ENCODE results near the gene ACOX3. TPM values are rescaled to one million over a fixed set of nuclear protein-coding genes. Genes with fewer than 3 reads are reported as not detected.

Gene ACOX3
- polyA plus RNA-seq, 2 of the 4 experiments (the other 2 are of a cell fraction), result 4.9 to 8.2 TPM

- Histone ChIP-seq H3K4me2 (no peak overlapping the region), H3K9me3 (no peaks in the 10 kb centered on the region), H3K4me1 (peaks cover 16% of the 10 kb centered on the region), H3K27ac (no peak overlapping the region), H3K4me3 (no peak overlapping the region)
- TF ChIP-seq ZSCAN20 (CRISPR knock-in tag; IDR thresholded peaks at IDR 0.05), result no peak
- TF ChIP-seq, protein P1, sequence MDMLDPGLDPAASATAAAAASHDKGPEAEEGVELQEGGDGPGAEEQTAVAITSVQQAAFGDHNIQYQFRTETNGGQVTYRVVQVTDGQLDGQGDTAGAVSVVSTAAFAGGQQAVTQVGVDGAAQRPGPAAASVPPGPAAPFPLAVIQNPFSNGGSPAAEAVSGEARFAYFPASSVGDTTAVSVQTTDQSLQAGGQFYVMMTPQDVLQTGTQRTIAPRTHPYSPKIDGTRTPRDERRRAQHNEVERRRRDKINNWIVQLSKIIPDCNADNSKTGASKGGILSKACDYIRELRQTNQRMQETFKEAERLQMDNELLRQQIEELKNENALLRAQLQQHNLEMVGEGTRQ (IDR thresholded peaks at IDR 0.05), result peak; percentile 73
- ATAC-seq (no peak), DNase-seq (ENCODE audit: low read depth in 1 of 2, low spot score in 1 of 2) (no peak), FAIRE-seq (no peak)
- ChIA-PET CTCF (interaction anchor here (0.6 to 7.2 kb wide), 4 partner anchors 17 to 143 kb away, joined by 3 to 28 read pairs (median 4); no protein-coding TSS in a partner anchor), POLR2A (no interaction called here)
- 72% methylated on average over 7 of the region's 9 CpGs for WGBS (ENCODE audit: missing lambda C conversion rate)
Observed at GRCh38 chr4:8385106-8385505, 55.4 kb downstream of the ACOX3 start.

DNA sequence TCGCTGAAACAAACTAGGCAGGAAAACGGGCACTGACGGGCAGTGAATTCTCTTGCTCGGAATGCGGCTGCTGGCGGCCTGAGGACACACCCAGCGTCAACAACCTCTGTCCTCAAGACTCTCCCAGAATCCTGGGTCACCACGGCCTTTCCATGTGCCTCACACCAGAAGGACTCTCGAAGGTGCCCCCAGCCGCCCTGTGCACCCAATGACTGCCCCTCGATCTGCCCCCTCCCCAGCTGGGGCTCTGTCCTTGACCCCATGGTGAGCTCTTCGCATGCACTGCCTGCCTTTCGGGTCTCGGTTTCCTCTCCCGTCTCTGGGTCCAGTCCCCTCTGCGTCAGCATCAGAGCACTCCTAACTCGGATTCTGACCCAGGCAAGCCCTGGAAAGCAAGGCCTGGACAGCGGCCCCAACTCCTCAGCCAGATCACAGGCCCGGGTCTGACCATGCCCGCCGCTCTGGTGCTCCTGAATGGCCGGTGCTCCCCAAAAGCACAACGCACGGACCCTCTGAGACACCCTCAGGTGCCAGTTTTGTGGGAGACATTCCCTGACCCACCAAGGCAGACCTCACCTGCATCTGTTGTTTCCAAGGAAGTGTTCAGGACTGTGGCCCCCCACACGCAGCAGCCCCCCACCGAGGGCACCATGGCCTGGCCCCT lies 56.0 kb downstream of the ACOX3 start:
- Histone ChIP-seq H3K27ac (no peak overlapping the region), H3K4me1 (peaks cover 16% of the 10 kb centered on the region), H3K9me3 (no peaks in the 10 kb centered on the region), H3K4me3 (no peak overlapping the region), H3K4me2 (no peak overlapping the region)
- ATAC-seq, result no peak
- CTCF ChIA-PET, result interaction anchor here (0.6 to 7.2 kb wide), 3 partner anchors 18 to 142 kb away, joined by 3 to 28 read pairs (median 3); no protein-coding TSS in a partner anchor
- no peak for FAIRE-seq
- no peak for TF ChIP-seq RAD21 (conservative IDR thresholded peaks at IDR 0.05 in 1 of 2, IDR thresholded peaks at IDR 0.05 in 1 of 2)
- no peak for TF ChIP-seq TFCP2L1 (CRISPR knock-in tag; IDR thresholded peaks at IDR 0.05)
- no peak for TF ChIP-seq CTCF (IDR thresholded peaks at IDR 0.05)
- no peak for TF ChIP-seq RFX5 (IDR thresholded peaks at IDR 0.05)
- TF ChIP-seq RARB (CRISPR knock-in tag; IDR thresholded peaks at IDR 0.05), result no peak
- TF ChIP-seq HDAC2 (IDR thresholded peaks at IDR 0.05), result no peak
- TF ChIP-seq JUN (IDR thresholded peaks at IDR 0.05), result no peak
- no peak for DNase-seq (ENCODE audit: low read depth in 1 of 2, low spot score in 1 of 2)
- WGBS (ENCODE audit: missing lambda C conversion rate), result 91% methylated on average over 19 of the region's 26 CpGs
- POLR2A ChIA-PET, result no interaction called here

DNA sequence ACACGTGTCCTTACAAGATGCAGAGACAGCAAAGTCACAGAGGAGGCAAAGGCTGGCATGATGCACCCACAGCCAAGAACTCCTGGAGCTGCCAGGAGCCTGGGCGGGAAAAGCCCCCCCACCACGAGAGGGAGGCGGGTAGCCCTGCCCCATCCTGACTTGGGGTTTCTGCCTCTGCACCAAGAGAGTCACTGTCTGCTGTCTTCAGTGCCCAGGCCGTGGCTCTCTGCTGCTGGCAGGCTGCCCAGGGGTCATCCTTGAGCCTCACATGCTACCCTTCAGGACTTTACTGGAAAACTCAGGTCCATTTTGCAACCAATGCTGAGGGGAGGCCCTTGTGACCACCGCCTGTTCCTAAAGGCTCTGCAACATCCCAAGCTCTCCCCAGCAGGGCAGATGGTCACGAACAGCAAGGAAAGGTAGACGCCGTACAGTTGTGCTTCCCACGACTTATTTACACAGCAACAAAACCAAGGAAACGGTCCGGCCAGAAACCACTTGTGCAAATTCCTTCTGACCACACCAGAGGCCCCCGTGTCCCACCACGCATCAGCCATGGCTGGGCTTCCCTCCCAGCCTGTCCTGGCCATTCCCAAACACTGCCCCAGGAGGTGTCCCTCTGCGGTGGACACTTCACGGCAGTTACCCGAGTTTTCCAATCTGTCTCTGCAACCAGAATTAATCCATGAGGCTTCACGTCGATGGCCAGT lies 56.9 kb downstream of the ACOX3 start:
- TF ChIP-seq, protein P2, sequence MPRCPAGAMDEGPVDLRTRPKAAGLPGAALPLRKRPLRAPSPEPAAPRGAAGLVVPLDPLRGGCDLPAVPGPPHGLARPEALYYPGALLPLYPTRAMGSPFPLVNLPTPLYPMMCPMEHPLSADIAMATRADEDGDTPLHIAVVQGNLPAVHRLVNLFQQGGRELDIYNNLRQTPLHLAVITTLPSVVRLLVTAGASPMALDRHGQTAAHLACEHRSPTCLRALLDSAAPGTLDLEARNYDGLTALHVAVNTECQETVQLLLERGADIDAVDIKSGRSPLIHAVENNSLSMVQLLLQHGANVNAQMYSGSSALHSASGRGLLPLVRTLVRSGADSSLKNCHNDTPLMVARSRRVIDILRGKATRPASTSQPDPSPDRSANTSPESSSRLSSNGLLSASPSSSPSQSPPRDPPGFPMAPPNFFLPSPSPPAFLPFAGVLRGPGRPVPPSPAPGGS (IDR thresholded peaks at IDR 0.05), result no peak
- TF ChIP-seq HMGXB4 (CRISPR knock-in tag; IDR thresholded peaks at IDR 0.05; ENCODE audit: borderline replicate concordance), result no peak
- TF ChIP-seq JUNB (IDR thresholded peaks at IDR 0.05), result no peak
- TF ChIP-seq RNF2 (IDR thresholded peaks at IDR 0.05; ENCODE audit: borderline replicate concordance, low read depth), result no peak
- TF ChIP-seq MAFK (IDR thresholded peaks at IDR 0.05; ENCODE audit: partially characterized antibody), result no peak
- TF ChIP-seq E2F6 (IDR thresholded peaks at IDR 0.05; ENCODE audit: borderline replicate concordance, low read depth), result no peak
- no peak for TF ChIP-seq KDM5A (IDR thresholded peaks at IDR 0.05)
- TF ChIP-seq CBX8 (IDR thresholded peaks at IDR 0.05), result no peak
- ATAC-seq, result no peak
- no peak for FAIRE-seq
- WGBS (ENCODE audit: missing lambda C conversion rate), result 78% methylated on average over 17 of the region's 19 CpGs
- peaks cover 15% of the 10 kb centered on the region for H3K4me1 ChIP-seq
- DNase-seq (ENCODE audit: low read depth in 1 of 2, low spot score in 1 of 2), result no peak
- H3K4me2 ChIP-seq, result no peak overlapping the region
- H3K9me3 ChIP-seq, result no peaks in the 10 kb centered on the region
- ChIA-PET CTCF (interaction anchor here (1.3 kb wide), 1 partner anchor 8 kb away, joined by 3 read pairs; no protein-coding TSS in a partner anchor), POLR2A (no interaction called here)
- no peak overlapping the region for H3K27ac ChIP-seq
- no peak overlapping the region for H3K4me3 ChIP-seq
